Fibroblast of lung (primary cell): Measurements from ENCODE around the gene FOXR1. TPM values are rescaled to one million over a fixed set of nuclear protein-coding genes. Genes with fewer than 3 reads are reported as not detected.
"Not testable (repeated sequence)": the region's sequence is repeated elsewhere in the genome, so short reads cannot be mapped to it uniquely, and the experiment has no call there.

Source experiments
- DNase-seq, 2 donors: peaks; one replicate each; pipeline versions ENCODE4 v3.0.0 to v3.0.0-alpha.2; 2010; ENCODE audit warnings: low read depth in 2 of 2
- H2AFZ ChIP-seq: 2 replicates; pipeline ENCODE4 v1.5.1; 2012; ENCODE audit warnings: low read length, control low read depth, inconsistent platforms
- H3K27ac ChIP-seq: 2 replicates; pipeline ENCODE4 v1.5.1; 2011; ENCODE audit warnings: low read length, control low read depth; ENCODE audit not compliant: insufficient read depth
- H3K27me3 ChIP-seq: 2 replicates; pipeline ENCODE4 v1.5.1; 2011; ENCODE audit warnings: mild to moderate bottlenecking, low read length; ENCODE audit not compliant: control insufficient read depth, insufficient read depth
- H3K36me3 ChIP-seq: 2 replicates; pipeline ENCODE4 v1.5.1; 2011; ENCODE audit warnings: low read length; ENCODE audit not compliant: control insufficient read depth, insufficient read depth
- H3K4me1 ChIP-seq: 2 replicates; pipeline ENCODE4 v1.5.1; 2011; ENCODE audit warnings: low read length; ENCODE audit not compliant: control insufficient read depth, insufficient read depth; ENCODE audit errors: extremely low read depth
- H3K4me2 ChIP-seq: 2 replicates; pipeline ENCODE4 v1.5.1; 2011; ENCODE audit warnings: low read length, control low read depth; ENCODE audit not compliant: insufficient read depth; ENCODE audit errors: extremely low read depth
- H3K4me3 ChIP-seq, 4 experiments: fragments of 200-600 bp in 1 of 4; sonication (generic) in 1 of 4; replicated peaks in 1 of 4; 2 replicates each; pipeline ENCODE4 v1.5.1; 2011 to 2016; ENCODE audit warnings: low read length in 4 of 4, low read depth in 3 of 4, mild to moderate bottlenecking in 3 of 4, control low read depth in 2 of 4, inconsistent platforms in 1 of 4, mixed read lengths in 1 of 4; ENCODE audit not compliant: insufficient read depth in 1 of 4; ENCODE audit errors: control extremely low read depth in 1 of 4
- H3K79me2 ChIP-seq: 2 replicates; pipeline ENCODE4 v1.5.1; 2012; ENCODE audit warnings: mild to moderate bottlenecking, low read length, inconsistent platforms; ENCODE audit not compliant: control insufficient read depth, insufficient read depth
- H3K9ac ChIP-seq: 2 replicates; pipeline ENCODE4 v1.5.1; 2011; ENCODE audit warnings: mild to moderate bottlenecking, low read length, control low read depth; ENCODE audit not compliant: insufficient read depth
- H3K9me3 ChIP-seq: 2 replicates; pipeline ENCODE4 v1.5.1; 2012; ENCODE audit warnings: low read depth, low read length; ENCODE audit not compliant: control insufficient read depth, insufficient read depth
- H4K20me1 ChIP-seq: 2 replicates; pipeline ENCODE4 v1.5.1; 2011; ENCODE audit warnings: low read length; ENCODE audit not compliant: control insufficient read depth, insufficient read depth; ENCODE audit errors: extremely low read depth
- CTCF ChIP-seq, 2 donors: IDR thresholded peaks in 1 of 2; conservative IDR thresholded peaks in 1 of 2; 1 replicate in 1 of 2; 2 replicates in 1 of 2; pipeline ENCODE4 v1.5.1; 2011 to 2012; ENCODE audit warnings: low read length in 2 of 2, control low read depth in 1 of 2, inconsistent platforms in 1 of 2, low read depth in 1 of 2, mild to moderate bottlenecking in 1 of 2
- EZH2 ChIP-seq: IDR thresholded peaks from 2 replicates; pipeline ENCODE4 v1.5.1; 2012; ENCODE audit warnings: low read length, control low read depth, mild to moderate bottlenecking; ENCODE audit errors: missing control alignments
- polyA plus RNA-seq, 2 donors: library from polyadenylated mRNA; depleted of rRNA in 1 of 2; stranded (reverse) in 1 of 2; unstranded in 1 of 2; fragments of >200 nt; gene quantifications; 2 replicates each; pipeline ENCODE4 v1.2.1, GENCODE V29; 2011 to 2012; ENCODE audit warnings: missing spikeins in 1 of 2
- total RNA-seq: library from RNA; depleted of rRNA; stranded (reverse); fragments of >200 nt; gene quantifications from 2 replicates; pipeline ENCODE4 v1.2.1, GENCODE V29; 2014

FOXR1 gene
- total and polyA plus RNA-seq, 2 donors (not counting 1 experiment from before 2014, with no cell fraction given), result not detected

GRCh38 chr11:119015054-119015611 is 43.6 kb downstream of the FOXR1 start:
- Histone ChIP-seq H3K36me3 (peaks cover 7% of the 10 kb centered on the region), H3K4me1 (peaks cover 4% of the 10 kb centered on the region), H3K9ac (no peak overlapping the region), H3K9me3 (no peaks in the 10 kb centered on the region), H3K27me3 (no peaks in the 10 kb centered on the region), H3K4me3 (no peak overlapping the region), H3K4me2 (no peak overlapping the region), H2AFZ (no peak overlapping the region), H4K20me1 (no peaks in the 10 kb centered on the region), H3K79me2 (peaks cover 46% of the 10 kb centered on the region), H3K27ac (no peak overlapping the region)
- TF ChIP-seq EZH2 (no peak), CTCF (conservative IDR thresholded peaks at IDR 0.05 in 1 of 2, IDR thresholded peaks at IDR 0.05 in 1 of 2; ENCODE audit: low read depth in 1 of 2, low read length in 2 of 2) (no peak)
- DNase-seq, result no peak

DNA sequence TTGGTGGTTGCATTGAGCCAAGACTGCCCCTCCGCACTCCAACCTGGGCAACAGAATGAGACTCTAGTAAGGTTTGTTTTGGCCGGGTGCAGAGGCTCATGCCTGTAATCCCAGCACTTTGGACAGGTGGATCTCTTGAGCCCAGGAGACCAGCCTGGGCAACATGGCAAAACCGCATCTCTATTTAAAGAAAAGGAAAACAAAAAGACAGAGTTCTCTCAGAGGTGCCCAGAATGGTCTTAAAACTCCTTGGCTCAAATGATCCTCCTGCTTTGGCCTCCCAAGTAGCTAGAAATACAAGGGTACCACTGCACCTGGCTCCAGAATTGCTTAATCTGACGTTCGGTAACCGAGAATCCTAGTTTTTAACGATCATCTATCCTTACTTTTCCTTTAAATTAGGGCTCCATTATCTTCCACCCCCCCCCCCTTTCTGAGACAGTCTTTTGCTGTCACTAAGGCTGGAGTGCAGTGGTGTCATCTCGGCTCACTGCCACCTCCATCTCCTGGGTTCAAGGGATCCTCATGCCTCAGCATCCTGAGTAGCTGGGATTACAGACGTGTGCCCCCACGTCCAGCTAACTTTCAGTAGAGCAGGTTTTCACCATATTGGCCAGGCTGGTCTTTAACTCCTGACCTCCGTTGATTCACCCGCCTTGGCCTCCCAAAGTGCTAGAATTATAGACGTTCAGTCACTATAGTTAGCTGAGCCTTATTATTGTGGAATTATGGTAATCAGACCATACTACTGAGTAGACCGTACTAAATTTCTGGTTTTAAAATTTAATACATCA is 44.9 kb downstream of the FOXR1 start:
- Histone ChIP-seq H2AFZ (no peak overlapping the region), H3K4me3 (peak overlapping the region in 3 of 4 experiments; percentile 51 to 98 (median 94)), H3K79me2 (peaks cover 59% of the 10 kb centered on the region), H4K20me1 (no peaks in the 10 kb centered on the region), H3K36me3 (peaks cover 7% of the 10 kb centered on the region), H3K9me3 (no peaks in the 10 kb centered on the region), H3K4me2 (peak overlapping the region; percentile 74), H3K9ac (no peak overlapping the region), H3K27ac (no peak overlapping the region), H3K27me3 (no peaks in the 10 kb centered on the region), H3K4me1 (peaks cover 4% of the 10 kb centered on the region)
- no peak for TF ChIP-seq EZH2
- no peak for TF ChIP-seq CTCF (conservative IDR thresholded peaks at IDR 0.05 in 1 of 2, IDR thresholded peaks at IDR 0.05 in 1 of 2; ENCODE audit: low read depth in 1 of 2, low read length in 2 of 2)
- DNase-seq, result no peak

DNA sequence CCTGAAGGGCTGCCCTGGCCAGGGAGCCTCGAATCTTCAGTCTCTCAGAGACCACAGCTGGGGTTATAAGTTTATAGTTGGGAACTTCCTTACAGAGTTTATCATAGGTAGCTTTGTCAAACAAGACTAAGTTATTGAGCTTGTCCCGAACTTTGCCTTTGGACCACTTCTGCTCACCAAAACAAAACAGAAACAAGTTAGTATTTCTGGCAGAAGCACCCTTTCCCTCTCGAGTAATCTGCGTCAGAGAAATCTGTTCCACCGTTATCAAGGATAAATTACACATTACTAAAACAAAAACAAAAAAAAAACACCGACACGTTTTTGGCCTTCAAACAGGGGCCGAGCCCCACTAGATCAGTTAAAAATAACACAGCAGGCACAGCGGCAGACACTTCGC is 45.8 kb downstream of the FOXR1 start:
- H4K20me1 ChIP-seq, DNase-seq, H3K9me3 ChIP-seq, H2AFZ ChIP-seq, H3K4me1 ChIP-seq, H3K27me3 ChIP-seq: not testable (repeated sequence)
- Histone ChIP-seq H3K4me3 (peak overlapping the region; percentile 51 to 98 (median 94)), H3K27ac (peak overlapping the region; percentile 84), H3K79me2 (peaks cover 63% of the 10 kb centered on the region), H3K4me2 (peak overlapping the region; percentile 74), H3K9ac (peak overlapping the region; percentile 70), H3K36me3 (peaks cover 11% of the 10 kb centered on the region)
